ENCODE measurements around the gene SPAG5.

The SPAG5 gene

GRCh38 chr17:28541439-28541838 lies 57.4 kb downstream of the SPAG5 start:
- DNase-seq: no peak

GRCh38 chr17:28540231-28540630 lies 58.6 kb downstream of the SPAG5 start:
- DNase-seq: no peak

- no peak for DNase-seq
Measured at GRCh38 chr17:28538296-28538895, 60.4 kb downstream of the SPAG5 start.

GRCh38 chr17:28537219-28537610 lies 61.6 kb downstream of the SPAG5 start:
- DNase-seq: no peak

GRCh38 chr17:28536532-28537218 lies 62.1 kb downstream of the SPAG5 start:
- DNase-seq: no peak

GRCh38 chr17:28534740-28535375 lies 64.0 kb downstream of the SPAG5 start:
- DNase-seq: no peak

GRCh38 chr17:28533091-28533807 lies 65.6 kb downstream of the SPAG5 start:
- DNase-seq: no peak

GRCh38 chr17:28532050-28532960 lies 66.5 kb downstream of the SPAG5 start:
- no peak for DNase-seq

GRCh38 chr17:28530926-28531325 lies 67.9 kb downstream of the SPAG5 start:
- no peak for DNase-seq

GRCh38 chr17:28530250-28530649 lies 68.6 kb downstream of the SPAG5 start:
- DNase-seq: no peak

- DNase-seq: no peak
Measured at GRCh38 chr17:28529013-28529400, 69.8 kb downstream of the SPAG5 start.

- DNase-seq: no peak
Measured at GRCh38 chr17:28528327-28529012, 70.4 kb downstream of the SPAG5 start.

GRCh38 chr17:28527859-28528258 lies 71.0 kb downstream of the SPAG5 start:
- DNase-seq: no peak
